ENCODE results near the gene PTP4A1.
"Not testable (repeated sequence)": the region's sequence is repeated elsewhere in the genome, so short reads cannot be mapped to it uniquely, and the experiment has no call there.

Gene PTP4A1

GRCh38 chr6:63572044-63572746 lies at the start of gene PTP4A1, which contains the start of gene LOC128125822:
PTP4A1 (plus strand) TSS chr6:63572480; CDS start chr6:63576881, 4,401 bp downstream.
LOC128125822 (plus strand) TSS chr6:63572480.
- intact Hi-C loops (cut with DNase I) = loop anchor here (2.0 kb wide), 1 partner anchor 65 kb away; no protein-coding TSS in a partner anchor
- DNase-seq = peak; percentile 96 to 100 (median 99)

- intact Hi-C loops (cut with DNase I) = not testable (repeated sequence)
These were observed 49.4 kb upstream of the PTP4A1 start for GRCh38 chr6:63522911-63523287.

GRCh38 chr6:63523630-63524029 lies 48.6 kb upstream of the PTP4A1 start:
- intact Hi-C loops (cut with DNase I) = no loop called here

More at GRCh38 chr6:63522911-63523287, 49.4 kb upstream of the PTP4A1 start:
- DNase-seq = not testable (repeated sequence)

GRCh38 chr6:63525186-63525878 lies 46.9 kb upstream of the PTP4A1 start:
- intact Hi-C loops (cut with DNase I) = no loop called here
- DNase-seq = no peak

More at GRCh38 chr6:63523630-63524029, 48.6 kb upstream of the PTP4A1 start:
- no peak for DNase-seq

- DNase-seq = no peak
- intact Hi-C loops (cut with DNase I) = no loop called here
These were observed 45.3 kb upstream of the PTP4A1 start for GRCh38 chr6:63526931-63527330.

- intact Hi-C loops (cut with DNase I) = no loop called here
- no peak for DNase-seq
These were observed 44.4 kb upstream of the PTP4A1 start for GRCh38 chr6:63527658-63528514.

- intact Hi-C loops (cut with DNase I) = no loop called here
- no peak for DNase-seq
These were observed 42.8 kb upstream of the PTP4A1 start for GRCh38 chr6:63529498-63529897.

GRCh38 chr6:63530182-63530581 lies 42.1 kb upstream of the PTP4A1 start:
- DNase-seq = no peak
- intact Hi-C loops (cut with DNase I) = no loop called here

- no peak for DNase-seq
- intact Hi-C loops (cut with DNase I) = no loop called here
These were observed 41.3 kb upstream of the PTP4A1 start for GRCh38 chr6:63530991-63531390.

GRCh38 chr6:63533026-63533425 lies 39.3 kb upstream of the PTP4A1 start:
- intact Hi-C loops (cut with DNase I) = no loop called here
- no peak for DNase-seq

- intact Hi-C loops (cut with DNase I) = no loop called here
These were observed 38.3 kb upstream of the PTP4A1 start for GRCh38 chr6:63533952-63534351.

GRCh38 chr6:63537201-63537958 lies 34.9 kb upstream of the PTP4A1 start:
- no peak for DNase-seq
- intact Hi-C loops (cut with DNase I) = no loop called here

More at GRCh38 chr6:63533952-63534351, 38.3 kb upstream of the PTP4A1 start:
- no peak for DNase-seq

GRCh38 chr6:63537959-63538300 lies 34.4 kb upstream of the PTP4A1 start:
- DNase-seq = no peak
- intact Hi-C loops (cut with DNase I) = no loop called here

GRCh38 chr6:63538550-63538949 lies 33.7 kb upstream of the PTP4A1 start:
- DNase-seq = no peak

GRCh38 chr6:63543001-63543400 lies 29.3 kb upstream of the PTP4A1 start:
- intact Hi-C loops (cut with DNase I) = no loop called here
- no peak for DNase-seq

More at GRCh38 chr6:63538550-63538949, 33.7 kb upstream of the PTP4A1 start:
- intact Hi-C loops (cut with DNase I) = no loop called here

- intact Hi-C loops (cut with DNase I) = no loop called here
- DNase-seq = no peak
These were observed 28.3 kb upstream of the PTP4A1 start for GRCh38 chr6:63543982-63544381.

GRCh38 chr6:63546236-63546635 lies 26.0 kb upstream of the PTP4A1 start:
- DNase-seq = no peak
- intact Hi-C loops (cut with DNase I) = no loop called here

GRCh38 chr6:63546697-63547096 lies 25.6 kb upstream of the PTP4A1 start:
- intact Hi-C loops (cut with DNase I) = no loop called here
- no peak for DNase-seq

- intact Hi-C loops (cut with DNase I) = no loop called here
- no peak for DNase-seq
These were observed 23.2 kb upstream of the PTP4A1 start for GRCh38 chr6:63549076-63549475.

GRCh38 chr6:63553208-63553607 lies 19.1 kb upstream of the PTP4A1 start:
- intact Hi-C loops (cut with DNase I) = no loop called here
- no peak for DNase-seq

Data from posterior cingulate gyrus (tissue), 11 donors.